ENCODE measurements around the gene TARS3.
"Not testable (repeated sequence)": the region's sequence is repeated elsewhere in the genome, so short reads cannot be mapped to it uniquely, and the experiment has no call there.

The TARS3 gene

GRCh38 chr15:101642361-101642760, 81.9 kb downstream of the TARS3 start:
- H3K27ac ChIP-seq (ENCODE audit: low read length), result peak overlapping the region; percentile 25

GRCh38 chr15:101641894-101642293, 82.4 kb downstream of the TARS3 start:
- Histone ChIP-seq H3K36me3 (ENCODE audit: control insufficient read depth in 2 of 2, insufficient read depth in 2 of 2, low read length in 2 of 2) (peaks cover 31 to 33% of the 10 kb centered on the region in 2 donors), H3K4me1 (ENCODE audit: control insufficient read depth, insufficient read depth, low read length) (no peaks in the 10 kb centered on the region), H3K27me3 (ENCODE audit: control insufficient read depth in 1 of 2, insufficient read depth in 2 of 2, low read length in 2 of 2) (no peaks in the 10 kb centered on the region), H3K9me3 (ENCODE audit: control insufficient read depth in 2 of 2, low read length in 2 of 2) (no peaks in the 10 kb centered on the region), H3K27ac (ENCODE audit: low read length) (no peak overlapping the region), H3K9ac (ENCODE audit: low read length in 2 of 2) (no peak overlapping the region), H3K4me3 (ENCODE audit: low read length in 2 of 2) (no peak overlapping the region)

More at GRCh38 chr15:101642361-101642760, 81.9 kb downstream of the TARS3 start:
- Histone ChIP-seq H3K4me1 (ENCODE audit: control insufficient read depth, insufficient read depth, low read length) (no peaks in the 10 kb centered on the region), H3K36me3 (ENCODE audit: control insufficient read depth in 2 of 2, insufficient read depth in 2 of 2, low read length in 2 of 2) (peaks cover 33 to 36% of the 10 kb centered on the region in 2 donors), H3K9ac (ENCODE audit: low read length in 2 of 2) (no peak overlapping the region), H3K9me3 (ENCODE audit: control insufficient read depth in 2 of 2, low read length in 2 of 2) (no peaks in the 10 kb centered on the region), H3K27me3 (ENCODE audit: control insufficient read depth in 1 of 2, insufficient read depth in 2 of 2, low read length in 2 of 2) (no peaks in the 10 kb centered on the region), H3K4me3 (ENCODE audit: low read length in 2 of 2) (no peak overlapping the region)

GRCh38 chr15:101641129-101641764, 83.0 kb downstream of the TARS3 start:
- Histone ChIP-seq H3K27ac (ENCODE audit: low read length) (no peak overlapping the region), H3K4me3 (ENCODE audit: low read length in 2 of 2) (peak overlapping the region in 1 of 2 donors; percentile 29), H3K4me1 (ENCODE audit: control insufficient read depth, insufficient read depth, low read length) (no peaks in the 10 kb centered on the region), H3K27me3 (ENCODE audit: control insufficient read depth in 1 of 2, insufficient read depth in 2 of 2, low read length in 2 of 2) (no peaks in the 10 kb centered on the region), H3K36me3 (ENCODE audit: control insufficient read depth in 2 of 2, insufficient read depth in 2 of 2, low read length in 2 of 2) (peaks cover 29% of the 10 kb centered on the region in 2 donors), H3K9ac (ENCODE audit: low read length in 2 of 2) (no peak overlapping the region), H3K9me3 (ENCODE audit: control insufficient read depth in 2 of 2, low read length in 2 of 2) (no peaks in the 10 kb centered on the region)

GRCh38 chr15:101639667-101640066, 84.6 kb downstream of the TARS3 start:
- peaks cover 17 to 22% of the 10 kb centered on the region in 2 donors for H3K36me3 ChIP-seq (ENCODE audit: control insufficient read depth in 2 of 2, insufficient read depth in 2 of 2, low read length in 2 of 2)
- H3K9ac ChIP-seq (ENCODE audit: low read length in 2 of 2), result no peak overlapping the region
- H3K4me3 ChIP-seq (ENCODE audit: low read length in 2 of 2), result no peak overlapping the region
- H3K27ac ChIP-seq (ENCODE audit: low read length), result no peak overlapping the region
- no peaks in the 10 kb centered on the region for H3K27me3 ChIP-seq (ENCODE audit: control insufficient read depth in 1 of 2, insufficient read depth in 2 of 2, low read length in 2 of 2)
- H3K9me3 ChIP-seq (ENCODE audit: control insufficient read depth in 2 of 2, low read length in 2 of 2), result no peaks in the 10 kb centered on the region
- no peaks in the 10 kb centered on the region for H3K4me1 ChIP-seq (ENCODE audit: control insufficient read depth, insufficient read depth, low read length)

GRCh38 chr15:101637919-101638318, 86.4 kb downstream of the TARS3 start:
- no peak overlapping the region for H3K4me3 ChIP-seq (ENCODE audit: low read length in 2 of 2)
- peaks cover 13 to 14% of the 10 kb centered on the region in 2 donors for H3K36me3 ChIP-seq (ENCODE audit: control insufficient read depth in 2 of 2, insufficient read depth in 2 of 2, low read length in 2 of 2)
- H3K27ac ChIP-seq (ENCODE audit: low read length), result no peak overlapping the region
- H3K9me3 ChIP-seq (ENCODE audit: control insufficient read depth in 2 of 2, low read length in 2 of 2), result no peaks in the 10 kb centered on the region
- H3K9ac ChIP-seq (ENCODE audit: low read length in 2 of 2), result no peak overlapping the region
- H3K27me3 ChIP-seq (ENCODE audit: control insufficient read depth in 1 of 2, insufficient read depth in 2 of 2, low read length in 2 of 2), result no peaks in the 10 kb centered on the region
- no peaks in the 10 kb centered on the region for H3K4me1 ChIP-seq (ENCODE audit: control insufficient read depth, insufficient read depth, low read length)

GRCh38 chr15:101637516-101637915, 86.8 kb downstream of the TARS3 start:
- H3K27me3 ChIP-seq (ENCODE audit: control insufficient read depth in 1 of 2, insufficient read depth in 2 of 2, low read length in 2 of 2), result no peaks in the 10 kb centered on the region
- H3K9me3 ChIP-seq (ENCODE audit: control insufficient read depth in 2 of 2, low read length in 2 of 2), result no peaks in the 10 kb centered on the region
- no peak overlapping the region for H3K27ac ChIP-seq (ENCODE audit: low read length)
- H3K36me3 ChIP-seq (ENCODE audit: control insufficient read depth in 2 of 2, insufficient read depth in 2 of 2, low read length in 2 of 2), result peaks cover 10 to 13% of the 10 kb centered on the region in 2 donors
- H3K9ac ChIP-seq (ENCODE audit: low read length in 2 of 2), result no peak overlapping the region
- H3K4me3 ChIP-seq (ENCODE audit: low read length in 2 of 2), result no peak overlapping the region
- H3K4me1 ChIP-seq (ENCODE audit: control insufficient read depth, insufficient read depth, low read length), result no peaks in the 10 kb centered on the region

- no peaks in the 10 kb centered on the region for H3K27me3 ChIP-seq (ENCODE audit: control insufficient read depth in 1 of 2, insufficient read depth in 2 of 2, low read length in 2 of 2)
- peaks cover 7 to 13% of the 10 kb centered on the region in 2 donors for H3K36me3 ChIP-seq (ENCODE audit: control insufficient read depth in 2 of 2, insufficient read depth in 2 of 2, low read length in 2 of 2)
- no peak overlapping the region for H3K9ac ChIP-seq (ENCODE audit: low read length in 2 of 2)
- no peak overlapping the region for H3K27ac ChIP-seq (ENCODE audit: low read length)
- H3K4me3 ChIP-seq (ENCODE audit: low read length in 2 of 2), result no peak overlapping the region
- no peaks in the 10 kb centered on the region for H3K9me3 ChIP-seq (ENCODE audit: control insufficient read depth in 2 of 2, low read length in 2 of 2)
- H3K4me1 ChIP-seq (ENCODE audit: control insufficient read depth, insufficient read depth, low read length), result no peaks in the 10 kb centered on the region
Observed at GRCh38 chr15:101637038-101637437, 87.2 kb downstream of the TARS3 start.

- H3K4me1 ChIP-seq (ENCODE audit: control insufficient read depth, insufficient read depth, low read length), result no peaks in the 10 kb centered on the region
- no peak overlapping the region for H3K27ac ChIP-seq (ENCODE audit: low read length)
- no peaks in the 10 kb centered on the region for H3K27me3 ChIP-seq (ENCODE audit: control insufficient read depth in 1 of 2, insufficient read depth in 2 of 2, low read length in 2 of 2)
- H3K9ac ChIP-seq (ENCODE audit: low read length in 2 of 2), result no peak overlapping the region
- no peak overlapping the region for H3K4me3 ChIP-seq (ENCODE audit: low read length in 2 of 2)
- peaks cover 7 to 13% of the 10 kb centered on the region in 2 donors for H3K36me3 ChIP-seq (ENCODE audit: control insufficient read depth in 2 of 2, insufficient read depth in 2 of 2, low read length in 2 of 2)
- no peaks in the 10 kb centered on the region for H3K9me3 ChIP-seq (ENCODE audit: control insufficient read depth in 2 of 2, low read length in 2 of 2)
Observed at GRCh38 chr15:101635944-101636727, 88.1 kb downstream of the TARS3 start.

GRCh38 chr15:101633356-101633755, 90.9 kb downstream of the TARS3 start:
- no peaks in the 10 kb centered on the region for H3K27me3 ChIP-seq (ENCODE audit: control insufficient read depth in 1 of 2, insufficient read depth in 2 of 2, low read length in 2 of 2)
- H3K36me3 ChIP-seq (ENCODE audit: control insufficient read depth in 2 of 2, insufficient read depth in 2 of 2, low read length in 2 of 2), result peaks cover 3% of the 10 kb centered on the region in 2 donors
- no peak overlapping the region for H3K9ac ChIP-seq (ENCODE audit: low read length in 2 of 2)
- H3K9me3 ChIP-seq (ENCODE audit: control insufficient read depth in 2 of 2, low read length in 2 of 2), result no peaks in the 10 kb centered on the region
- no peak overlapping the region for H3K27ac ChIP-seq (ENCODE audit: low read length)
- no peaks in the 10 kb centered on the region for H3K4me1 ChIP-seq (ENCODE audit: control insufficient read depth, insufficient read depth, low read length)
- H3K4me3 ChIP-seq (ENCODE audit: low read length in 2 of 2), result no peak overlapping the region

- H3K27ac ChIP-seq (ENCODE audit: low read length); H3K36me3 ChIP-seq (ENCODE audit: control insufficient read depth in 2 of 2, insufficient read depth in 2 of 2, low read length in 2 of 2); H3K27me3 ChIP-seq (ENCODE audit: control insufficient read depth in 1 of 2, insufficient read depth in 2 of 2, low read length in 2 of 2); H3K4me3 ChIP-seq (ENCODE audit: low read length in 2 of 2); H3K9me3 ChIP-seq (ENCODE audit: control insufficient read depth in 2 of 2, low read length in 2 of 2); H3K4me1 ChIP-seq (ENCODE audit: control insufficient read depth, insufficient read depth, low read length); H3K9ac ChIP-seq (ENCODE audit: low read length in 2 of 2): not testable (repeated sequence)
Observed at GRCh38 chr15:101626729-101627128, 97.5 kb downstream of the TARS3 start.

GRCh38 chr15:101625980-101626379, 98.3 kb downstream of the TARS3 start:
- no peak overlapping the region for H3K4me3 ChIP-seq (ENCODE audit: low read length in 2 of 2)
- peaks cover 0 to 5% of the 10 kb centered on the region in 2 donors for H3K36me3 ChIP-seq (ENCODE audit: control insufficient read depth in 2 of 2, insufficient read depth in 2 of 2, low read length in 2 of 2)
- H3K27ac ChIP-seq (ENCODE audit: low read length), result peak overlapping the region; percentile 11
- peaks cover 3% of the 10 kb centered on the region for H3K4me1 ChIP-seq (ENCODE audit: control insufficient read depth, insufficient read depth, low read length)
- H3K27me3 ChIP-seq (ENCODE audit: control insufficient read depth in 1 of 2, insufficient read depth in 2 of 2, low read length in 2 of 2), result no peaks in the 10 kb centered on the region
- H3K9ac ChIP-seq (ENCODE audit: low read length in 2 of 2), result no peak overlapping the region
- H3K9me3 ChIP-seq (ENCODE audit: control insufficient read depth in 2 of 2, low read length in 2 of 2), result no peaks in the 10 kb centered on the region

Data from stomach smooth muscle (tissue), 2 donors.